ENCODE data around the gene HIVEP3.

- TF ChIP-seq CTCF (IDR thresholded peaks at IDR 0.05; ENCODE audit: low read length) (no peak), EZH2phosphoT487 (IDR thresholded peaks at IDR 0.05; ENCODE audit: low read length) (no peak), EZH2 (optimal IDR thresholded peaks at IDR 0.05; ENCODE audit: low read depth, low read length) (no peak)
Observed at GRCh38 chr1:41509270-41509671, 409.5 kb downstream of the HIVEP3 start.
